ENCODE measurements around the gene CCDC69.

Gene CCDC69

DNA sequence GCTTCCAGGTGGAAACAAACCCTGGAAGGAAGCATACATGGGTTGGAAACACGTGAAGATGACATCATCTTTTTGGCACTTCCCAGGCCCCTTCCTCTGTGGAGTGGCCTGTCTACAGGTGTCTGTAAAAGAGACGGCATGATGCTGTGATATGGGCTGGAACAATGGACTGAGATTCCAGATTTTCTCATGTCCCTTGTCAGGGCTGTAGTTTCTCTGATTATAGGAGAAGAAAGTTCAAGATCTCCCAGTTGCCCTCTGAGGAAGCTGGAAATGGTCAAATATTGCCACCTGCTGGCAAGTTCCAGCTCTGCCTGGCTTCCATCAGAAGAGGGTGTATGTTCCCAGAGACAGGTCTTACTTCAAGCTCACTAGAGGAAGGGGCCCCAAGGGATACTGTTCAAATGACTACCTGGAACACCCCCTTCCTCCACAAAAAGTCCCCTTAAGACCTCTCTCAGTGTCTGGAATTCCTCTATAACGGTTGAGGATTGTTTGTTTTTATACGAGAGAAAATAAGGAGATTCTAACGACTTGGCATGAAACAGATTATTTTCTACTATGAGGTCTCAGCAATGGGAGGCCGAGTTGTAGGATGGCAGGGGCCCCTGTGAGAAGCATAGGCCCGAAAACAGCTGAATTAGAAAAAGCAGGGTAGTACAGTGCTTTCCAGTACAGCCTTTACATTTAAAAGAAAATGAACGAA is 59.1 kb downstream of the CCDC69 start:
- DNase-seq (ENCODE audit: low spot score): peak; percentile 82

DNA sequence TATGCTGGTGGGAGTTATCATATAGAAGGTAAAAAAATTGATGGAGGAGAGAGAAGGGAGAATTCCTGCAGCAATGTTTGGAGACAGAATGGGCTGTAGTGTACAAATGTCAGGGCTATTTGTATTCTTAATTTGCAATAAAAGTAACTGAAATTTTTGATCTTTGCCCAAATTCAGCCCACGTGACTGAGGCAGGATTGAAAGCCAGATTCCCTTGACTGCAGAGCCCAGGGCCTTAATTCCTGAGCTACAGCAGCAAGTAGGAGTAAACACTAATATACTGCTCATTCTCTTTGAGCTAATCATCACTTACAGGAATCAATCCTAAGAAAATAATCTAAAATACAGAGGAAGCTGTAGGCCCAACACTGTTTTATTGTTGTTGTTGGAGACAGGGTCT is 61.1 kb downstream of the CCDC69 start:
- DNase-seq (ENCODE audit: low spot score): no peak

DNA sequence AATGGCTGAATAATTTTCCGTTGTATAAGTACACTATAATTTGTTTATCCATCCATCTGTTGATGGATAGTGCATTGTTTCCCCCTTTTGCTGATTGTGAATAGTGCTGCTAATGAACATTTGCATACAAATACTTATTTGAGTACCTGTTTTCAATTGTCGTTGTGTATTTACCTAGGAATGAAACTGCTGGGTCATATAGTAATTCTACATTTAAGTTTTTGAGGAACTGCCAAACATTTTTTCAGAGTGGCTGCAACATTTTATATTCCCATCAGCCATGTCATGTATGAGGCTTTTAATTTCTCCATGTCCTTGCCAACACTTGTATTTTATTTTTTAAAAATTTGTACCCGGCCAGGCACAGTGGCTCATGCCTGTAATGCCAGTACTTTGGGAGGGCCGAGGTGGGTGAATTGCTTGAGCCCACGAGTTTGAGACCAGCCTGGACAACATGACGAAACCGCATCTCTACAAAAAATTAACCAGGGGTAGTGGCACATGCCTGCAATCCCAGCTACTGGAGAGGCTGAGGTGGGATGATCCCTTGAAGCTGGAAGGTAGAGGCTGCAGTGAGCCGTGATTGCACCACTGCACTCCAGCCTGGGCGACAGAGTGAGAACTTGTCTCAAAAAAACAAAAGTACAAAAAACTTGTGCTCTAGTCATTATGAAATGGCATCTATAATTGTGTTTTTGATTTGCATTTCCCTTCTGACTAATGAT is 64.1 kb downstream of the CCDC69 start:
- no peak for DNase-seq (ENCODE audit: low spot score)

DNA sequence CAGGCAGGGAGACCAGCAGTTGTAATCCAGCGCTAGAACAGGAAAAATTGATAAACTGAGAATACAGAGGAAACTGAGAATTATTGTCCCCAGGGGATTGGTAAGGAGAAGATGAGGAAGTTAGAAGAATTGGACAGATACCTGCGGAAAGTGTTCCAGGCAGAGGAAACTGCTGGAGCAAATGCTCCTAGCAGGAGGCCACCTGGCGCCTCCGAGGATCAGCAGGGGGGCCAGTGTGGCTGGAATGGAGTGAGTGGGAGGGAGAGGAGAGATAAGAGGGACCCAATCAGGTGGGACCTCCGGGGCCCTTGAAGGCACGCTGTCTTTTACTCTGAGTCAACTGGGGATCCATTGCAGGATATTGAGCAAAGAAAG is 65.6 kb downstream of the CCDC69 start:
- DNase-seq (ENCODE audit: low spot score): no peak

DNA sequence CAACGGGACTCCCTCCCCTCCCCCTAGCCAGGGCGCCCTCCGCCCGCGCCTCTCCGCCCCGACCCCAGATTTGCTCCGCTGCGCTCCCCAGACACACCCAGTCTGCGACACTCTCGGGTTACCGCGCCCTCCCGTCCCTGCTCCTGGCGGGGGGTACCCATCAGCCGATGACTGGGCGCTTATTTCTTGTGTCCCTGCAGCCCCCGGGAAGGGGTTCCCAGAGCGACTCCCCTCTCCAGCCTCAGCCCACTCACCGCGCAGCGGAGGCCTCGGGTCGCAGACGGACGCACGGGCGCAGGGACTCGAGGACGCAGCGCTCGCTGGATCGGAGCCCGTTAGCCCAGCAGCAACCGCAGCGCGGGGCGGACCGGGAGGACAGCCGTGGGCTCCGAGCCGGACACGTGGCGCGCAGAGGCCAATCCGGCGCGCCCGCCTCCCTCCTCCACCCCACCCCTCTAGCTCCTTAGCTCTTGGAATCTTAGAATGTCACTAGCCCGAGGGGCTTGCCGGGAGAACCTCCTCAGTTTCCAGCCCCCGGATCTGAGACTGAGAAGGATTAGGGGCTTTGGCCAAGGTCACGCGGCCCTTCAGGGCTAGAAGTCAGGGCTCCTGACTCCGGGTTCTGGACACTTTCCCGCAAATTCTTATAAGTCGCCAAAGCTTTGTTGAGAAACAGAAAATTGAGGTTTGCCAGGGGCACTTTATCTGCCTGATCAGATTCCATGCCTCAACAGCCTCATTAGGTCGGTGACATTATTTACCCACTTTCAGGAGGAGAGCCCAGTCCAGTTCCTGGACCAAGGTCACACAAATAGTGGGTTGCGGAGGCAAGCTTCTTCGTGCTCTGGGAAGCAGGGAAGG is 66.2 kb downstream of the CCDC69 start, which contains the start of gene ANXA6:
Gene ANXA6, minus strand, starts transcription at position 354 of the 861 bp plus-strand sequence. CDS start 9,878 bp downstream, outside the sequence.
- DNase-seq (ENCODE audit: low spot score): peak; percentile 55

DNA sequence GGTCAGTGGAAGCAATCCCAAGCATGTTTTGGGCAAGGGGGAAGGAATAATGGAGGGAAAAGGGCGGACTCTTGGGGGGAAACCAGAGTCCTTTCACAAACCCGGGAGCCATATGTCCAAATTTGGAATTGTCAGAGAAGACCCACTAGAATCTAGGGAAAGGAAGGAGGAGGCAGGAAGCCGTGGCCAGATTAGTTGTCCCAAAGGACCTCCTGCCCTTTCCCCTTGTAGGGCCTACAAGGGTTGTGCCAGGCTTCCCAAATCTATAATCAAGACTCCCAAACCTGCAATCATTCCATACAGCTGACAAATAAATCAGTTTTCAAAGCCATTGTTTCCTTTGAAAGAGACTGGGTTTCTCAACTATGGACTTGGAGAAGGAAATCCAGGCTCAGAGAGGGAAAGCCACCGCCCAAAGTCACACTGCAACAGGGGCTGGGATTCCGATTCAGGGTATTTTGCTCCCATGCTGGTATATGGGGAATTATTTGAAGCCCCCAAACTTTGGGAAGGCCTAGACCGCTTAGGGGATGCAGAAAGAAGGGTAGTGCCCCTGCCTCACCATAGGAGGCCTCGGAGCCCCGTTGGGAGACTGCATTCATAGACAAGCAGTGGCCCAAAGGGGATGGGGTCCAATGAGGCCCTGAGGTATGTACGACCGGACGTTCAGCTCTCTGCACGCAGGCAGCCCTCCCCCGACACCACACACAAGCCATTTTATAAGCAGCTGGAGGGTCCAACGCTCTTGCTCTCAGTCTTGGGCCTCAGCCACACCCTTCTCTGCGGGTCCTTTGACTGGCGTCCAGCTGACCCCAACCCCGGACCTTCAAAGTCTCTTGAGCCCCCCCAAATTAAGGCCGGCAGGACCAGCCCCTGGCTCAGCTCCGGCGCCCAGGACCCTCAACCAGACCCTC is 67.1 kb downstream of the CCDC69 start:
- peak; percentile 20 for DNase-seq (ENCODE audit: low spot score)

DNA sequence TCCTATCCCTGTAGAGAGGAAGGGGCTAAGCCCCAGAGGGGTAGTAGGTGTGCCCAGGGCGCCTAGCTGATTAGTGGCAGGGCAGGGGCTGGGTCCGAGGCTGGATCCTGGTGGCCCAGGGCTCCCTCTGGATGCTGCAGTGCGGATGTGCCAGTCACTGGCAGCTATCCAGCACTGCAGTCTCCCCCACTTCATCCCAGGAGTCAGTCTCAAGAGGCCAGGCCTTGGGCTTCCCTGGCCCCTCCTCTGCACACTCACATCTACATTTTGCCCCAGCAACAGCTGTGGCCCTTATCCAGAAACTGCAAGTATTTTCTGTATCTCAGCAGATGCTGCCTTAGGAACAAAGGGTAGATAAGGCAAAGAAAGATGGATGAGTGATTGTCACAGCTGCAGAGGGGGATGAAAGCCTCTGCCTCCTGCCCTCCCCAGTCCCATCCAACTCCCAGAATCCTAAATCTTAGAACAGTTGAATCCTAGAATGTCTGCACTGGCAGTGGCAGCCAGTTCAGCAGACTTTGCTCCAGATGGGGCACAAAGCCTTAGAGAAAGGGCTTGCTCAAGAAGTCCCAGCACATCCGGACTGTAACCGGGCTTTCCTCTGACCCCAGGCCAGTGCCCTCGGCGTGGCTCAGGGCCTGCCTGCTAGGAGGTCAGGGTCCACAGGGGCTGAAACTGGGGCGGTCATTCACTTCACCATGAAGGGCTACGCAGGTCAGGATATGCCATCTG is 68.0 kb downstream of the CCDC69 start:
- peak; percentile 15 for DNase-seq (ENCODE audit: low spot score)

DNA sequence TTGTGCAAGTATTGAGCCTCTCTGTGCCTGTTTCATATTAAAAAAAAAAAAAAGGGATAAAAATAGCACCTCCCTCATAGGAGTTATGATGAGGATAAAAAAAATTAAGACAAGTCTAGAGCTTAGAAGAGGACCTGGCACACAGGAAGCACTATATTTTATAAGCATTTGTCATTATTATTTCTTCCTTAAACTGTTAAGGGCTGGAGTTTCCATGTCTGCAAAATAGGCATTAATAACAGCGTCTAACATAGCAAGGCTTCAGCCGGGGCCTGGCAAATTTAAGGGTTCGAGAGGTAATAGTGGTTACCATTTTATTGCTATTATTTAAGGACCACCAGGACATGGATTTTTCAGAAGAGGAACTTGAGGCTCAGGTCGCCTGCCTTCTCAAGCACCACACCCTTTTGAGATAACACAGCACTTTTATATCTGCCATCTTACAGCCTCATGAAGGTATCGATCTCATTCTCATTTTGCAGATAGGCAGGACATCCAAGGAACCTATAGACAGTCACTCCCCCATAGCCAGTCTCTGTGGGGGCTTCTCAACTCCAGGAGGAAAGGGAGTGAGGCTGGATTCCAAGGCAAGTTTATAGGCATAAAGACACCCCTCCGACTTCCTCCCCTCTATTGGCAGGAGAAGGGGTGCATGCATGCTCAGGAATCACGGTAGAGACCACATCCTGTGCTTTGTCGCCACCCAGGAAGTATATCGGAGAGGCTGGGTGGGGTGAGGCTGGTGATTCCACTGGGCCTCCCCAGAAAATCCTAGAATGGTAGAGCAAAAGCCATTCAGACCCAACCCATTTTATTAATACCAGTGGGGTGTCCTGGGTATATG is 68.7 kb downstream of the CCDC69 start:
- peak; percentile 72 for DNase-seq (ENCODE audit: low spot score)

DNA sequence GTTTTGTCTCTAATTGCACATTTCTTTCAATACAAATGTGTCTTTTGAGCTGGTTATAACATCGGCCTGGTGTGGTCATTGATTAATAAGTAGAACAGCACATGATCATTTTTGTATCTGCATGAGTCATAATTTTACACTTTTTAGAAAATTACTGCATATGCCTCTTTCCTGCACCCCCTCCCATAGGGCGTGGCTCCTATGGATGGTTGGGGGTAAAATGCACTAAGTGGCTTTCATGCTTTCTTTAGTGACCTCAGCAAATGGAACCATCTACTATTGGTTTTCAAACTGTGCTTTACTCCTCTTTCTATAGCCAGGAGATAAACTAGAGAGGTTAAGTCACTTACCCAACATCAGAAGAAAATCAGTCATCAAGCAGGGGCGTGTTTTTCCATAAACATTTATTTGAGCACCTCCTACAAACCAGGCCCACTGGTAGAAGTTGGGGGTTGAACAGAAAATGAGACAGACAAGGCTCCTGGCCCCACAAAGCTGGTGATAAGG is 70.1 kb downstream of the CCDC69 start:
- DNase-seq (ENCODE audit: low spot score): no peak

DNA sequence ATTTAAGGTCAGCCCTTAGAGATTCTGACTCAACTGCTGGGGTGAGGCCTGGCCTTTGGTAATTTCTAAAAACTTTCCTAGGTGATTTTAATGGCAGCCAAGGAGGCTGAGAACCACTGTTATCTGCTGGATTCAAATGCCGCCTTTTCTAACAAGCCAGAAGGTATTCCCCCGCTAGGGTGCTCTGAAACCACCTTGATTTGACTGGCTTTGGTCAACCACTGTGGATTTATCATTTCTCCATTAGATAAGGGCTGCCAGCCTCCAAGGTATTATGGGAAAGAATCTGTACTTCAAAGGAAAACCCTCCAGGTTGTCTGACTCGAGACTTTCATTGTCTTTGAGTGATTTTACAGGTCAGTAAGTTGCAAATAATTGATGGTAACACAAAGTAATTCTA is 70.6 kb downstream of the CCDC69 start:
- DNase-seq (ENCODE audit: low spot score): no peak

DNA sequence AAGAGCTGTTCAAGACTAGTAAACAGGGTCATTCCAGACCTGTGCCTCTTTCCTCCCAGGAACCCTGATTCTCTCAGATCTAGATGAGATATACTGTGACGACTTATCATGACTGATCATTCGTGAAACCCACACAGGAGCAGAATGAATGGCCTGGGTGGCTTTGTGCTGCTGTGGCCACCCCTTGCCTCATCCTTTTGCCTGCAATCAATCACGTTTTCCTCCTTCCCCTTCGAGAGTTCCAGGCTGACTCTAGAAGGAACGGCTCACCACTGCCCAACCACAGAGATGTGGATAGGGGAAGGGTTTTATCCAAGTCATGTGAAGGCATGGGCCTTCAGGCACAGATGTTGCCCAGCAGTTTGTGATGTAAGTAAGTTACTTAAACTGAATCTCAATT is 72.1 kb downstream of the CCDC69 start:
- no peak for DNase-seq (ENCODE audit: low spot score)

DNA sequence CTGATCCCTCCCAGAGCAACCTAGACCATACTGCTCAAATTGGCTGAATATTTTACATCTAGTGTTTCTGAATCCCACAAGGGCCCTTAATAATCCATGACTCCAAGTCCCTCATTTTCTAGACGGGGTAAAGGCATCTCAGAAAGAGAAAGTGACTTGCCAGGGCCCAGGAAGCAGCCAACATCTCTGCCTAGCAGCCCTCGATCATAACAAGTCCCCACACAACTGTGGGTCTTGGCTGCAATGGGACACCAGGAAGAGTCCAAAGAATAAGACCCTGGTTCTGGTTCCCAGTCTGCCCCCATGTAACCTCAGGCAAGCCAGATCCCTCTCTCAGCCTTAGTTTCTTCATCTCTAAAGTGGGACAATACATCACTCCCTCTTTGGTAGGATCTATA is 72.6 kb downstream of the CCDC69 start:
- peak; percentile 31 for DNase-seq (ENCODE audit: low spot score)

DNA sequence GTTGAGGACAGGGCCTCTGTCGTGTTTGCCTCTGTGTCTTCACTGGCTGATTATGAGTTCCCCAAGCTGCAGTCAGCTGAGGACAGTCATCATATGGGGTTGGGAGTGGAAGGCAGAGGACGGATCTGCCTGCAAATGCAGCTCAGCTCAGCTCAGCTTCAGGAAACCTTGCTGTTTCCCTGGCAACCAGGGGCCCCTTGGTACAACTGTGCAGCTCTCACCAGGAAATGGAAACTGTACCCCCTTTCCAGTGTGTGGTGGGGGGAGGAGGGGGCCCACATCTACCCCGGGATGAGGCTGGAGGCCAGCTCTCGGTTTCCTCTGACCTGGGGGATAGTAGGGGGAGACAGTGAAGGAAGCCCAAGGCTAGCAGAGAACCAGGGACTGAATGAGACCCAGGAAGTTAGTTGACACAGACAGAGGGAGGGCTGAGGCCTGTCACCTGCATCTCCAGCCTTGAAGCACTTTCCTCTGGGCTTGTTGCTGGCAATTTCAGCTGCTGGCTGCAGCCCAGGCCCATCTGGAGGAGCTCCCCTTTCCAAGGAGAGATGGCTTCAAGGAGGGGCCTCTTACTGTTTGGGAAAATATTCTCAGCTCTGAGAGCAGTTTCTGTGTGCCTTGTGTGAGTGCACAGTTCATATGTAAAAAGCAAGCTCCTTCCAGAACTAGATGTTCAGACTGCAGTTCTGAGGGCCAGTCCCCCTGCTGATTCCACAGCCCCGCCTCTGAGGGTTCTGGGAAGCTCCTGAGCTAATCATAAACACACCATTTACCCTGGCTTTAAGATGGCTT is 73.2 kb downstream of the CCDC69 start:
- peak; percentile 80 for DNase-seq (ENCODE audit: low spot score)

DNA sequence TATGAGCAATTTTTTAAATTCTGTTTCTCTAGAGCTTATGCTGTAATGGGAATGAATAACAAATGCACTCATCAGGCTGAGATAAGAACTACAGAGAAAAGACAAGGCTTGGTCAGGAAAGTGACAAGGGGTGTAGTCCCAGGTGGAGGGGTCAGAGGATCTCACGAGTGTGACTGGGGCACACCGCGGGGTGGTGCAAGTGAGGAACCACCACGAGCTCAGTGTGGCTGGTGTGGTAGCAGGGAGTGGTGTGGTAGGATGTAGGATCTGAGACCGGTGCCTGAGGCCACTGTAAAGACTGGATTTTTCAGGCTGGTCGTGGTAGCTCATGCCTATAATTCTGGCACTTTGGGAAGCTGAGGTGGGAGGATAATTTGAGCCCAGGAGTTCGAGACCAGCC is 75.3 kb downstream of the CCDC69 start:
- peak; percentile 25 for DNase-seq (ENCODE audit: low spot score)

DNA sequence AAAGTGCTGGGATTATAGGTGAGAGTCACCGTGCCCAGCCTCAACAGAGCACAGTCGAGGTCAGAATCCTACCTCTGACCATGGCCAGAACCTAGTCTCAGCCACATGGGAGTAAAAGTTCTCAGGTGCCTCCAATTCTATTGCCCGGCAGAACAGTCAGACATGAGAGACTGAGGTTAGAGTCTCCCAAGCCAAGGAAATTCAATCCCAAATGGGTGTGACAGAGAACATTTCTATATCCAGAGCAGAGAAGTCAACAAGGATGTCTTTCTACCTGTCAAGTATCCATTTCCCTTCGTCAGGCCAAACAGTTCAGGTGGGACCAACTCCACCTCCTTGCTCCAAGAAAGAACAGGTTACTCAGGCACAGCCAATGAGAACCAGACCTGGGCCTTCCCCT is 76.9 kb downstream of the CCDC69 start:
- no peak for DNase-seq (ENCODE audit: low spot score)

DNA sequence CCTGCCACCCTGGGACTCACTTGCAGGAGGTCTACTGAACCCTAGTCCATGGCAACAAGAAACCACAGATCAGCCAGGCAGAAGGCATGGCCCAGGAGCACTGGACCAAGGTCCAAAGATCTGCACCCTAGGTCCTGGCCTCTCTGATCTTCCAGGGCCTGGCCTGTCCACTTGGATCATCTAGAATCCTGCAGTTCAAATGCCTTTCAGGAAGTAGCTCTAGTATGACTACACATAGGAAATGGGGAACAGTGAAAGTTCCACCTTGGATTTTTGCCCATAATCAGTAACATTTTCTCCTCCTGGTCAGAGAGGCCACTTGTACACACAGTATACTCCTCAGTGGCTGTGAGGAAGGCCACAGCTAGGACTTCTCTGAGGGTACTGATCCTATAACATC is 77.8 kb downstream of the CCDC69 start:
- DNase-seq (ENCODE audit: low spot score): no peak

DNA sequence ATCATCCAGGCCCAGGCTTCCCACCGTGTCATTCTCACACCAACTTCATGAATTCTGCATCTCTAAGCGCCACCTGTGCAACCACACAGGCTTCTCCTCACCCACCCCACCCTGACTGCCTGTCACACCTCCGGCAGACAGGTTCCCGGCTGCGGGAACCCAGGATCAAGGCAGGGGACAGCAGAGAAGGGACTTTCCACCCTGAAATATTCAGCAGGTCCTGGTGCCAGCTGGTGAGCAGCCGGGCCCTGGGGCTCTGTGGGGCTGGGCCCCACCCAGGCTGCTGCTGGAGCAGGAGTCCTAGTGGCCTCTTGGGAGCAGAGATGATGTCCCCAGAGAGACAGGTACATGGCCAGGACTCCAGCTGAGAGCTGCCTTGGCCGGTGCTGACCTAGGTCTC is 79.0 kb downstream of the CCDC69 start:
- DNase-seq (ENCODE audit: low spot score): no peak

DNA sequence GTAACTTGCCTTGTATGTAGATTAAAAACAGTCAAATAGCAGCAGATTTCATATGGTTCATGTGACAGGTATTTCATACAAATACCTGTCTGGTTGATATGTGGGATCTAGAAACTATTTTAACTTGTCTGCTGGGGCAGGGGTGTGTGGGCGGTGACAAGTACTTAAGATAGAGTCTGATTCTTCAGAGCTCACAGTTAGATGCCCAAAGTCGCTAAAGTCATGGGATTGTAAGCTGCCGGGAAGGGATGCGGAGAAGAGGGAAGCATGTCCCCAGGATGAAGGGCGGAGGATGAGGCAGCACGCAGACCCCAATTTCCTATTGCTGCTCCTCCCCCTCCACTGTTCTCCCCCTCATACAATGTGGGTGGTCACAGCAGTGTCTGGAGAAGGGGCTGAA is 79.6 kb downstream of the CCDC69 start:
- no peak for DNase-seq (ENCODE audit: low spot score)

DNA sequence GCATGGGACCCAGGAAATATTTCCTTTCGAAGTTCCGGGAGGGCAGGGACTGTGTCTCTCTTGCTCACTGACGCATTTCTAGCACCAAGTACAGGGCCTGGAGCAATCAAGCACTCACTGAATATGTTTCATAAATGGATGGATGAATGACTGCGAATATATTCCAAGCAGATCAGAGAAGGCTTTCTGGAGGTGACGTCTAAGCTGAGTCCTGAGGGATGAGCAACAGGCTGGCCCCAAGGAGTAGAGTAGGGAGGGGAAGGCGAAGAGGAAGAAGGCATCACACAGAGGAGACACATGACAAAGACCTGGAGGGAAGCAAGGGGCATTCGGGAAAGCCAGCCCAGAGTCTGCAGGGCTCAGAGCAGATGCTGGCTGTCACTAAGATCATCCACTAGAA is 80.2 kb downstream of the CCDC69 start:
- DNase-seq (ENCODE audit: low spot score): no peak

All from CD4-positive, alpha-beta T cell treated with Interleukin-6 at 100 ng/mL for 8 hours (primary cell).